Activated T-helper 1 cell treated with anti-CD3 and anti-CD28 coated beads, Interleukin-12 subunit alpha, Interleukin-12 subunit beta, Interleukin-2, Interleukin-4 antibody, amounts not matched to agents 30 ng/mL and 10 ng/mL and 1 ng/mL, durations not matched to agents 14 hours and 24 hours and 36 hours (primary cell): ENCODE data around the gene BNIP2. TPM values are rescaled to one million over a fixed set of nuclear protein-coding genes. Genes with fewer than 3 reads are reported as not detected.

Source experiments
- DNase-seq: peaks from one replicate; pipeline ENCODE4 v3.0.0; 2021; ENCODE audit warnings: low spot score
- H3K27ac Mint-ChIP-seq: one replicate; pipeline ENCODE4 v1.8.0; 2021; ENCODE audit warnings: mild to moderate bottlenecking, mixed read lengths
- H3K27me3 Mint-ChIP-seq: one replicate; pipeline ENCODE4 v1.8.0; 2022; ENCODE audit warnings: mild to moderate bottlenecking, moderate library complexity, mixed read lengths; ENCODE audit not compliant: insufficient read depth
- H3K36me3 Mint-ChIP-seq: one replicate; pipeline ENCODE4 v1.8.0; 2021; ENCODE audit warnings: low read depth, mixed read lengths
- H3K4me1 Mint-ChIP-seq: one replicate; pipeline ENCODE4 v1.8.0; 2021; ENCODE audit warnings: low read depth, mixed read lengths
- H3K4me3 Mint-ChIP-seq: one replicate; pipeline ENCODE4 v1.8.0; 2021; ENCODE audit warnings: mild to moderate bottlenecking, moderate library complexity, mixed read lengths
- H3K9me3 Mint-ChIP-seq: one replicate; pipeline ENCODE4 v1.8.0; 2021; ENCODE audit warnings: mixed read lengths
- intact Hi-C: fragments of 100-400 bp; cut with micrococcal nuclease; formaldehyde crosslinking; loops from one replicate; pipeline ENCODE4 v1.15.1; 2024
- total RNA-seq: library from RNA; stranded (reverse); gene quantifications from 2 replicates; pipeline ENCODE4 v1.2.3, GENCODE V29; 2022

Gene BNIP2
- total RNA-seq, 1 donor from 2014 or later = 63.5 TPM

GRCh38 chr15:59685737-59686297, 3.3 kb downstream of the BNIP2 start:
- H3K4me3 Mint-ChIP-seq = peak overlapping the region; percentile 62
- H3K27ac Mint-ChIP-seq = peak overlapping the region; percentile 76
- H3K4me1 Mint-ChIP-seq = peaks cover 48% of the 10 kb centered on the region
- H3K9me3 Mint-ChIP-seq = no peaks in the 10 kb centered on the region
- DNase-seq = no peak
- peaks cover 32% of the 10 kb centered on the region for H3K36me3 Mint-ChIP-seq
- H3K27me3 Mint-ChIP-seq = no peaks in the 10 kb centered on the region
- intact Hi-C loops = loop anchor here (5.0 to 10.0 kb wide), 4 partner anchors 154 to 934 kb away; partner anchors contain the start of gene RNF111

GRCh38 chr15:59680870-59681269, 8.2 kb downstream of the BNIP2 start:
- peaks cover 45% of the 10 kb centered on the region for H3K4me1 Mint-ChIP-seq
- peak overlapping the region; percentile 8 for H3K27ac Mint-ChIP-seq
- no peak overlapping the region for H3K4me3 Mint-ChIP-seq
- no peaks in the 10 kb centered on the region for H3K9me3 Mint-ChIP-seq
- peaks cover 53% of the 10 kb centered on the region for H3K36me3 Mint-ChIP-seq
- H3K27me3 Mint-ChIP-seq = no peaks in the 10 kb centered on the region
- no peak for DNase-seq
- intact Hi-C loops = loop anchor here (10.0 kb wide), 1 partner anchor 696 kb away; the partner anchor contains the start of gene RNF111

DNA sequence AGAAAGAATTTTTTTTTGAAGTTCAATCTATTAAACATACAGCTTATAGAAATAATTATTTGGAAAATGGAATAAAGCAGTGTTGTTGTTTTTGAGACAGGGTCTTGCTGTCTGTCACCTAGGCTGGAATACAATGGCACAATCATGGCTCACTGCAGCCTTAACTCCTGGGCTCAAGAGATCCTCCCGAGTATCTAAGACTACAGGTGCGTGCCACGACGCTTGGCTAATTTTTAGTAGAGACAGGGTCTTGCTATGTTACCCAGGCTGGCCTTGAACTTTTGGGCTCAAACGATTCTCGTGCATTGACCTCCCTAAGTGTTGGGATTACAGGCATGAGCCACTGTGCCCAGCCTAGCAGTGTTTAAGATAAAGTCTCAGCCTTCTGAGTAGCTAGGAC, 8.8 kb downstream of the BNIP2 start:
- no peak overlapping the region for H3K4me3 Mint-ChIP-seq
- H3K27me3 Mint-ChIP-seq = no peaks in the 10 kb centered on the region
- peaks cover 54% of the 10 kb centered on the region for H3K36me3 Mint-ChIP-seq
- peaks cover 40% of the 10 kb centered on the region for H3K4me1 Mint-ChIP-seq
- intact Hi-C loops = loop anchor here (10.0 kb wide), 1 partner anchor 696 kb away; the partner anchor contains the start of gene RNF111
- DNase-seq = no peak
- H3K9me3 Mint-ChIP-seq = no peaks in the 10 kb centered on the region
- H3K27ac Mint-ChIP-seq = peak overlapping the region; percentile 8

- intact Hi-C loops = no loop called here
- H3K27ac Mint-ChIP-seq = peak overlapping the region; percentile 93
- peaks cover 56% of the 10 kb centered on the region for H3K36me3 Mint-ChIP-seq
- no peaks in the 10 kb centered on the region for H3K27me3 Mint-ChIP-seq
- no peak for DNase-seq
- H3K4me1 Mint-ChIP-seq = peaks cover 31% of the 10 kb centered on the region
- peak overlapping the region; percentile 25 for H3K4me3 Mint-ChIP-seq
- H3K9me3 Mint-ChIP-seq = no peaks in the 10 kb centered on the region
These were observed 10.5 kb downstream of the BNIP2 start for GRCh38 chr15:59678620-59679019.

DNA sequence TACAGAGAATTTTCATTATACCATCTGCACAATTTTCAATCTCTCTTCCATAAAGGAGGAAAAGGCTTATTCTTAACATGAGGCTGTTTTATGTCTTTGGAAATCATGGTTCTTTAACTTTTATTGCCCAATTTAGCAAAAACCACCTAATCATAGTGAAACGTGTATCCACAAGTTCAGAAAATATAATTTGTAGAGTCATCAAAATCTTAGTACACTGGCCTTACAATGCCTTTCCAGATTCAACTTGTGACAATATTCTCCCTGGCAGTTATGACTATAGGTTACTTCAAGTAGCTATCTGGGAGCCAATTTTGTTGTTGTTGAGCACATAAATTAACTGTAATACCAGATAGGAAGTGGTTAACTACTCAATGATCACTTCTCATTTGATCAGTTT, 10.9 kb downstream of the BNIP2 start:
- no peaks in the 10 kb centered on the region for H3K9me3 Mint-ChIP-seq
- no peak overlapping the region for H3K4me3 Mint-ChIP-seq

GRCh38 chr15:59676565-59676964, 12.6 kb downstream of the BNIP2 start:
- Mint-ChIP-seq H3K36me3 (peaks cover 60% of the 10 kb centered on the region), H3K27me3 (no peaks in the 10 kb centered on the region), H3K9me3 (no peaks in the 10 kb centered on the region), H3K4me3 (no peak overlapping the region), H3K4me1 (peaks cover 22% of the 10 kb centered on the region), H3K27ac (no peak overlapping the region)
- intact Hi-C loops = no loop called here
- DNase-seq = no peak

More for the DNA sequence above, 10.9 kb downstream of the BNIP2 start:
- Mint-ChIP-seq H3K36me3 (peaks cover 57% of the 10 kb centered on the region), H3K4me1 (peaks cover 27% of the 10 kb centered on the region), H3K27me3 (no peaks in the 10 kb centered on the region), H3K27ac (peak overlapping the region; percentile 93)
- DNase-seq = no peak
- intact Hi-C loops = no loop called here

DNA sequence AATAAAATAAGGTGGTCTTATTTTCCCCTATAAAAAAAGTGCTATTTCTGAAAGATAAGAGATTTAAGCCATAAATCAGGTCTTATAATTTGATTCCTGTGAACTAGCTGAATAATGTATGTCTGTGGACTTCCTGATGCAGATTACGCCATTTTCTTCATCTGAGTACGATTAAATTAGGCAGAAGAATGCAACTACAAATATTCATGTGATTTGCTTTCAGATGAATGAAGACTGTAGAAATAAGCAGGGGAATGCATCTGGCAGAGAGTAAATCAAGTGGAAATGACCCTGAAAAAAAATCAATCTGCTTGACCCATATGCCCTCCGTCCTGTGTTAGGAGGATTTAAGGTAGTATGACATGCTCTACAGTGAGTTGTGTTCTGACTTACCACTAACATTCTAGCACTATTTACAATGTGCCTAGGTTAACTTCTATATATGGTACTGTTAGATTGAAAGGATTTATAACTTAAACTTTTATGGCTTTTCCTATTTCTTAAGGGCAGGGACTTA, 14.7 kb downstream of the BNIP2 start:
- peaks cover 19% of the 10 kb centered on the region for H3K4me1 Mint-ChIP-seq
- peaks cover 59% of the 10 kb centered on the region for H3K36me3 Mint-ChIP-seq
- no peaks in the 10 kb centered on the region for H3K27me3 Mint-ChIP-seq
- intact Hi-C loops = no loop called here
- DNase-seq = no peak
- no peaks in the 10 kb centered on the region for H3K9me3 Mint-ChIP-seq
- H3K27ac Mint-ChIP-seq = no peak overlapping the region
- no peak overlapping the region for H3K4me3 Mint-ChIP-seq

- intact Hi-C loops = no loop called here
- Mint-ChIP-seq H3K27me3 (no peaks in the 10 kb centered on the region), H3K4me3 (no peak overlapping the region), H3K36me3 (peaks cover 32% of the 10 kb centered on the region), H3K27ac (no peak overlapping the region), H3K4me1 (no peaks in the 10 kb centered on the region), H3K9me3 (no peaks in the 10 kb centered on the region)
- DNase-seq = no peak
These were observed 20.6 kb downstream of the BNIP2 start for GRCh38 chr15:59668556-59668955.

DNA sequence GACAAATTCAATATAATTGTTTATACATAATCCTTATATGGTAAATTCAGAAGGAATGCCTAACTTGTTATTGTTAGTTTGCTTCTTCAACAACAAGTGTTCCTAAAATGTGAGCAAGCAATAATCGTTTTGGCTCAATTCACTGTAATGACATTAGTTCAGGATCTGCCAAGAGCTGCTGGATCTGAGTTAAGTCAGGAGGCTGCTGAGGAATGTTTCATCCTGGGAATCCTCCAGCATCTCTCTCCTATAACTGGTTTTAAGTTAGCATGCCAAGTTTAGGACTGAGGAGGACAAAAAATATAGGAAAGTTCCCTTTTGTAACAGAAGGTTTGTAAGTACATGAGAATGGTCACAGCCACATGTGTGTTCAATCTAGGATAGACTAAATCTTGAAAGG, 26.9 kb downstream of the BNIP2 start:
- Mint-ChIP-seq H3K9me3 (no peaks in the 10 kb centered on the region), H3K27ac (no peak overlapping the region), H3K27me3 (no peaks in the 10 kb centered on the region), H3K4me3 (no peak overlapping the region), H3K4me1 (no peaks in the 10 kb centered on the region), H3K36me3 (peaks cover 27% of the 10 kb centered on the region)
- DNase-seq = no peak
- intact Hi-C loops = no loop called here

- intact Hi-C loops = no loop called here
- Mint-ChIP-seq H3K36me3 (peaks cover 23% of the 10 kb centered on the region), H3K9me3 (no peaks in the 10 kb centered on the region), H3K27ac (no peak overlapping the region), H3K4me1 (no peaks in the 10 kb centered on the region), H3K4me3 (no peak overlapping the region), H3K27me3 (no peaks in the 10 kb centered on the region)
- no peak for DNase-seq
These were observed 29.8 kb downstream of the BNIP2 start for GRCh38 chr15:59659366-59659765.

GRCh38 chr15:59657635-59658125, 31.4 kb downstream of the BNIP2 start:
- Mint-ChIP-seq H3K9me3 (no peaks in the 10 kb centered on the region), H3K27ac (peak overlapping the region; percentile 79), H3K36me3 (peaks cover 25% of the 10 kb centered on the region), H3K4me1 (no peaks in the 10 kb centered on the region), H3K27me3 (no peaks in the 10 kb centered on the region), H3K4me3 (no peak overlapping the region)
- no peak for DNase-seq
- intact Hi-C loops = loop anchor here (1.0 to 2.0 kb wide), 4 partner anchors 31 to 724 kb away; partner anchors contain the start of genes CCNB2, RNF111 and SLTM

GRCh38 chr15:59656897-59657634, 32.1 kb downstream of the BNIP2 start, which contains the start of gene GTF2A2:
TSS of gene GTF2A2 (minus strand) at chr15:59657515. CDS start at chr15:59652277, 5,238 bp downstream.
- H3K4me1 Mint-ChIP-seq = no peaks in the 10 kb centered on the region
- peak within 1 kb of the TSS; percentile 79 for H3K27ac Mint-ChIP-seq
- H3K36me3 Mint-ChIP-seq = peaks cover 28% of the 10 kb centered on the region
- peak; percentile 93 for DNase-seq
- no peaks in the 10 kb centered on the region for H3K27me3 Mint-ChIP-seq
- no peak within 1 kb of the TSS for H3K4me3 Mint-ChIP-seq
- intact Hi-C loops = loop anchor here (1.0 to 2.0 kb wide), 4 partner anchors 31 to 724 kb away; partner anchors contain the start of genes CCNB2, RNF111 and SLTM
- H3K9me3 Mint-ChIP-seq = no peaks in the 10 kb centered on the region

DNA sequence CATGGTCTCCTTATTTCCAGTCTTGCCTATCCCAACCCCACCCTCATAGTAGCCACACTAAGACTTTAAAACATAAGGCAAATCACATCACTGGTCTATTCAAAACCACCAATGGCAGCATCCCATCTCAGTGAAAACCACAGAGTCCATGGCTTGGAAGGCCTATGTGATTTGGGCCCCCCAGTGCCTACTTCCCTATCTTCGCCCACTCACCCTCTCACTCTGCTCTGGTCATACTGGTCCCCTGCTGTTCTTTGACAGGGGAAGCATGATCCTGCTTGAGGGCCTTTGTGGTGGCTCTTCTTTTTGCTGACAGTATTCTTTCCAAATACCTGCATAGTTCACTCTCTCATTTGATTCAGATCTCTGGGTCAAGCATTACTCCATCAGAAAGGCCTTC, 35.1 kb downstream of the BNIP2 start:
- peaks cover 22% of the 10 kb centered on the region for H3K36me3 Mint-ChIP-seq
- H3K9me3 Mint-ChIP-seq = no peaks in the 10 kb centered on the region
- H3K27ac Mint-ChIP-seq = no peak overlapping the region
- intact Hi-C loops = no loop called here
- DNase-seq = no peak
- peaks cover 7% of the 10 kb centered on the region for H3K4me1 Mint-ChIP-seq
- no peaks in the 10 kb centered on the region for H3K27me3 Mint-ChIP-seq
- no peak overlapping the region for H3K4me3 Mint-ChIP-seq
